K562 (cell line): ENCODE measurements around the gene AMBRA1. TPM values are rescaled to one million over a fixed set of nuclear protein-coding genes. Genes with fewer than 3 reads are reported as not detected.

ENCODE experiments used
- FIP1L1 ChIP-seq: fragments of 200-400 bp; formaldehyde crosslinking; IDR thresholded peaks from 2 replicates; pipeline ENCODE4 v1.6.1; 2018; ENCODE audit warnings: mild to moderate bottlenecking, low read depth, low read length; ENCODE audit not compliant: poor library complexity, severe bottlenecking
- HLTF ChIP-seq: fragments of 450-650 bp; IDR thresholded peaks from 2 replicates; pipeline ENCODE4 v1.6.1; 2016
- KDM1A ChIP-seq, 2 experiments: fragments of 450-650 bp; IDR thresholded peaks; 2 replicates each; pipeline ENCODE4 v1.6.1; 2016; ENCODE audit warnings: mild to moderate bottlenecking in 2 of 2
- KDM5B ChIP-seq: fragments of 200-600 bp; sonication (generic); IDR thresholded peaks from 2 replicates; pipeline ENCODE4 v1.6.1; 2012; ENCODE audit warnings: low read depth, mild to moderate bottlenecking, moderate library complexity, low read length, control low read depth, inconsistent platforms; ENCODE audit not compliant: insufficient replicate concordance
- MAZ ChIP-seq, 2 experiments: fragments of 450-650 bp in 1 of 2; sonication (generic) in 1 of 2; formaldehyde crosslinking; IDR thresholded peaks in 1 of 2; conservative IDR thresholded peaks in 1 of 2; 2 replicates each; pipeline versions ENCODE4 v1.4.0 to v1.5.0; 2020; ENCODE audit warnings: mild to moderate bottlenecking in 1 of 2, missing genetic modification reagents in 1 of 2
- REST ChIP-seq, 2 experiments: fragments of 450-650 bp; formaldehyde crosslinking in 1 of 2; IDR thresholded peaks; 2 replicates each; pipeline versions ENCODE4 v1.4.0 to v1.6.1; 2014 to 2020; ENCODE audit warnings: mild to moderate bottlenecking in 2 of 2, borderline replicate concordance in 1 of 2, low read depth in 1 of 2
- SAFB ChIP-seq: fragments of 200-400 bp; formaldehyde crosslinking; IDR thresholded peaks from 2 replicates; pipeline ENCODE4 v1.6.1; 2017; ENCODE audit warnings: low read depth, low read length, borderline replicate concordance
- SRF ChIP-seq, 2 experiments: fragments of 250-450, 450-650 bp in 1 of 2; sonication (Bioruptor Pico) in 1 of 2; sonication (generic) in 1 of 2; formaldehyde crosslinking; IDR thresholded peaks; 2 replicates each; pipeline versions ENCODE4 v1.5.0 to v1.5.1; 2020 to 2022; ENCODE audit warnings: mild to moderate bottlenecking in 1 of 2, missing genetic modification reagents in 1 of 2
- TOE1 ChIP-seq, 2 experiments: fragments of 450-650 bp in 1 of 2; sonication (generic) in 1 of 2; formaldehyde crosslinking in 1 of 2; IDR thresholded peaks; 2 replicates each; pipeline versions ENCODE4 v1.7.1 to v1.8.0; 2016 to 2022; ENCODE audit warnings: borderline replicate concordance in 2 of 2, mild to moderate bottlenecking in 2 of 2, antibody characterized with exemption in 1 of 2, inconsistent platforms in 1 of 2, low read depth in 1 of 2, missing genetic modification reagents in 1 of 2, moderate library complexity in 1 of 2
- ZBED1 ChIP-seq: IDR thresholded peaks from 2 replicates; pipeline ENCODE4 v1.6.1; 2014
- ZNF436 ChIP-seq: fragments of 250-450, 450-650 bp; sonication (Bioruptor Pico); formaldehyde crosslinking; IDR thresholded peaks from 2 replicates; pipeline ENCODE4 v1.7.0; 2020; ENCODE audit warnings: mild to moderate bottlenecking
- polyA plus RNA-seq, 8 experiments: library from polyadenylated mRNA; depleted of rRNA in 4 of 8; stranded (reverse) in 5 of 8; unstranded in 3 of 8; fragments of >200 nt; fragmentation: Nextera tagmentation in 2 of 8; fragmentation: Illumina TruSeq in 1 of 8; extraction: Ambion mirVana in 2 of 8; extraction: Trizol in 1 of 8; gene quantifications; 2 replicates each; pipeline versions ENCODE4 v1.2.1 to v1.2.3, GENCODE V29; 2011 to 2014; ENCODE audit warnings: inconsistent platforms in 1 of 8, missing spikeins in 1 of 8
- total RNA-seq, 7 experiments: library from RNA; depleted of rRNA in 6 of 7; stranded (reverse); fragments of >200 nt in 6 of 7; fragmentation: Illumina TruSeq in 2 of 7; extraction: Trizol in 2 of 7; gene quantifications; 2 replicates each; pipeline versions ENCODE4 v1.2.1 to v1.2.3, GENCODE V29; 2011 to 2021; ENCODE audit warnings: low replicate concordance in 1 of 7
- TF ChIP-seq, protein P1 (sequence below): fragments of 250-450 bp; sonication (Bioruptor Pico); IDR thresholded peaks from 2 replicates; pipeline ENCODE4 v1.9.0; 2021; ENCODE audit warnings: mild to moderate bottlenecking, inconsistent platforms

AMBRA1 gene
- total and polyA plus RNA-seq, 9 of the 15 experiments (the other 6 are each of a cell fraction or from before 2014, with no cell fraction given), result 0.15 to 24.5 (median 13.0) TPM

DNA sequence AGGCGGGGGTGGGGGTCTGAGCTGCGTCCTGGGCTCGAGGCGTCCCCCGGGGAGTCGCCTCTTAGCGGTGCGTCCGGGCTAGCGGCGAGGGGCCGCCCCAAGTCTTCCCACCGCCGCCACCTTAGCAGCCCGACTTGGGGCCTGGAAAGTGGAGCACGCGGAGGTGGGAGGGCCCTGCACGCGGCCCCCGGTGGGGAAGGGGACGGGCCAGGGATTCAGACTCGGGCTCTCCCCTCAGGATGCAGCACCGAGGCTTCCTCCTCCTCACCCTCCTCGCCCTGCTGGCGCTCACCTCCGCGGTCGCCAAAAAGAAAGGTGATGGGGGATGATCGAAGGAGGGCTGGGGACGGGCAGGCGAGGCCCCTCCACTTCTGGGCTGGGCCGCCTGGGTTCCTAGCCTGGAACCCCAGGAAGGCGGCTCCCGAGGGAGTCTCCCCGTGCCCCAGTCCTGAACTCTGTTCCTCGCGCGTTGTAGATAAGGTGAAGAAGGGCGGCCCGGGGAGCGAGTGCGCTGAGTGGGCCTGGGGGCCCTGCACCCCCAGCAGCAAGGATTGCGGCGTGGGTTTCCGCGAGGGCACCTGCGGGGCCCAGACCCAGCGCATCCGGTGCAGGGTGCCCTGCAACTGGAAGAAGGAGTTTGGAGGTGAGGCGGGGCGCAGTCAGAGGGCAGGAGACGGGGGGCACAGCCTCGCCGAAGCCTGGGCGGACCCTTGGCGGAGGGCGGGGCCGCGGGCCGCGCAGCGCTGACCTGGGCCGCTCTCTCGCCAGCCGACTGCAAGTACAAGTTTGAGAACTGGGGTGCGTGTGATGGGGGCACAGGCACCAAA, 211.8 kb downstream of the AMBRA1 start (continued):
- TF ChIP-seq REST (IDR thresholded peaks at IDR 0.05; ENCODE audit: borderline replicate concordance), result no peak
- TF ChIP-seq REST (CRISPR knock-in tag; IDR thresholded peaks at IDR 0.05; ENCODE audit: low read depth), result 0 out of 2 replicates have a peak, but pooled peaks have one; percentile 27
- no peak for TF ChIP-seq SRF (CRISPR knock-in tag; IDR thresholded peaks at IDR 0.05)
- TF ChIP-seq ZBED1, result 0 out of 2 replicates have a peak, but pooled peaks have one; percentile 27
- no peak for TF ChIP-seq ZNF436 (CRISPR knock-in tag)
- peak; percentile 31; the same call in 1 of the 2 replicates for TF ChIP-seq TOE1 (IDR thresholded peaks at IDR 0.05; ENCODE audit: borderline replicate concordance)
- TF ChIP-seq TOE1 (CRISPR knock-in tag; IDR thresholded peaks at IDR 0.05; ENCODE audit: borderline replicate concordance, low read depth), result no peak
- TF ChIP-seq FIP1L1, result peak; percentile 89
- TF ChIP-seq SAFB, result 0 out of 2 replicates have a peak, but pooled peaks have one; percentile 11
- TF ChIP-seq MAZ (CRISPR knock-in tag; conservative IDR thresholded peaks at IDR 0.05 in 1 of 2, IDR thresholded peaks at IDR 0.05 in 1 of 2), result peak in 1 of 2 experiments; percentile 47; a peak in 2 of 4 replicates
- TF ChIP-seq HLTF, result no peak
- TF ChIP-seq KDM5B, result peak; percentile 56
- no peak for TF ChIP-seq KDM1A (IDR thresholded peaks at IDR 0.05)
- TF ChIP-seq, protein P1, sequence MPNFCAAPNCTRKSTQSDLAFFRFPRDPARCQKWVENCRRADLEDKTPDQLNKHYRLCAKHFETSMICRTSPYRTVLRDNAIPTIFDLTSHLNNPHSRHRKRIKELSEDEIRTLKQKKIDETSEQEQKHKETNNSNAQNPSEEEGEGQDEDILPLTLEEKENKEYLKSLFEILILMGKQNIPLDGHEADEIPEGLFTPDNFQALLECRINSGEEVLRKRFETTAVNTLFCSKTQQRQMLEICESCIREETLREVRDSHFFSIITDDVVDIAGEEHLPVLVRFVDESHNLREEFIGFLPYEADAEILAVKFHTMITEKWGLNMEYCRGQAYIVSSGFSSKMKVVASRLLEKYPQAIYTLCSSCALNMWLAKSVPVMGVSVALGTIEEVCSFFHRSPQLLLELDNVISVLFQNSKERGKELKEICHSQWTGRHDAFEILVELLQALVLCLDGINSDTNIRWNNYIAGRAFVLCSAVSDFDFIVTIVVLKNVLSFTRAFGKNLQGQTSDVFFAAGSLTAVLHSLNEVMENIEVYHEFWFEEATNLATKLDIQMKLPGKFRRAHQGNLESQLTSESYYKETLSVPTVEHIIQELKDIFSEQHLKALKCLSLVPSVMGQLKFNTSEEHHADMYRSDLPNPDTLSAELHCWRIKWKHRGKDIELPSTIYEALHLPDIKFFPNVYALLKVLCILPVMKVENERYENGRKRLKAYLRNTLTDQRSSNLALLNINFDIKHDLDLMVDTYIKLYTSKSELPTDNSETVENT (CRISPR knock-in tag), result peak; percentile 66; the same call in 1 of the 2 replicates
